ENCODE data around the gene DHRS12.

Gene DHRS12

DNA sequence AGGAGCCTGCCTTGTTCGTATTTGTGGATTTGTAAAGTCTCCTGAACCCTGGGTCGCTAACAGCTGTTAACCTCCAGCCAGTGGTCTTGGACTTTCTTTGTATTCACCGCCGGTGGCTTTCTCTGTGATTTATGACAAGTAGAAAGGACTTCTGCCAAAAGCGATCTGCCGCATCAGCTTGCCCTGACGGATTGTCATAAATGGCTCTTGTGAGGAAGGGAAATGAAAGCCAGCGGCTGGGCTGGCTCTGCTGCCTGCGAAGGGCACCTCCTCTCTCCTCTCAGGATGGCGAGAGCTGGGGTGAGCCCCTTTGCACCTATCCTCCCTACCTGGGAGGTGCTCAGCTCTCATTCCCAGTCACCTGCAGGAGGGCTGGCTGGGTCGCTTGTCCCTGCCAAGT is 25.6 kb downstream of the DHRS12 start:
- DNase-seq = no peak

DNA sequence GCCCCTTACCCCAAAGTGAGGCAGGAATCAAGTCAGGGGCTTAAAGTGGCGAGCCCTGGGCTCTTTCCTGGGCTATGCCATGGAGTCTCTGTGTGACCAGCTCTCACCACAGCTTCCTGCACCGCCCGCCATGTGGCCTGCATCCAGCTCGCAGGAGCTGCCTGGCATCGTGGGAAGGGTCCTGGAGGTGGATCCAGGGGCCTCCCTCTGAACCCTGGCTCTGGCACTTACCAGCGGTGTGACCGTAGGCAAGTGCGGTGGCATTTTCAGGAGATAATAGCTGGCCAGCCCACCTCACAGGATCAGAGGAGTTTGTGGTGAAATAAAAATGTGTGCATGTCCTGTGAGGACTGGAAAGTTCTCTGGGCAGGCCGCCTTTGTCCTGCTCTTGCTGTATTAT is 26.0 kb downstream of the DHRS12 start:
- no peak for DNase-seq

DNA sequence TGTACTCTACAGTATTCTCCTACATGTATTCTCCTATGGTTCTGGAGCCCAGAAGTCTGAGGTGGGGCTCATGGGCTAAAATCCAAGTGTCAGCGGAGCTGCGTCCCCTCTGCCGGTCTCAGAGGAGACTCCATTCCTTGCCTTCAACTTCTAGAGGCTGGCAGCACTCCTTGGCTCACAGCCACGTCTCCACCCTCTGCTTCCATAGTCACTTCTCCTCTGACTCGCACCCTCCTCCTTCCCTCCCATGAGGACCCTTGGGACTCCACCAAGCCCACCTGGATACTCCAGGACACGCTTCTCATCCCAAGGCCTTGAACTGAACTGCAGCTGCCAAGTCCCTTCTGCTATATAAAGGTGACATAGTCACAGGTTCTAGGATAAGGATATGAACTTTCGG is 27.8 kb downstream of the DHRS12 start:
- DNase-seq = no peak

DNA sequence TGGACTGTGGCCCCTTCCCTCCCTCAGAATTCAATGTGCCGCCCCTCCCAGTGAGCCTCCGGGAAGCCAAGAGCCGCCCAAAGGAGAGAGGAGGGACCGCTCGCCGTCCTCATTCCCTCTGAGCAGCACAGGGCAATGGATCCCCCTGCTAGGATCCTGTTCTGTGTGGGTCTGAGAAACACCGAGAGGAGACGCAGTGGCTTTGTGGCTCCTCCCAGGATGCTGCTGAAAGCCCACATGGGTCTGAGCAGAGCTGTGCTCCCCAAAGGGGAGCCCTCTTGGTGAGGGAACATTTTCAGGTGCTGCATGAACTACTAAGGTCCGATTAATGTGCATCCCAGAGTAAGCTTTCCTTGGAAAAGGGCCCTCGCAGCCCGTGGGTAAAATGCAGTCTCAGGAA is 30.4 kb downstream of the DHRS12 start:
- no peak for DNase-seq

DNA sequence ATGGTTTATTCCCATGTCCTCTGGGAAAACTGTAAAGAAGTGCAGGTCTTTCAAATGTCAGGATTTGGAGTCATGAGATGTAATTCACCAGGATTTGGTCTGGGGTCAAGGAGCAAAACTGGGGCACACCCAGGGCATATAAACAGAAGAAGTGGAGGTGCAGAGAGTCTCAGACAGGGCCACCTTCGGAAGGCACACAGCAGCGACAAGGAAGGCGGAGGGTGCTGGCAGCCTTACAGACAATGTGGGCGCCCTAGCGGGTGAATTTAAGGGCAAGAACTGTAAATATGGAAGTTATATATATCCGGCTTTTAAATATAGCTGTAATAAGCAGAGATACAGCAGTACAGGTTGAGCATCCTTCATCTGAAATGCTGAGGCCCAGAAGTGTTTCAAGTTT is 31.2 kb downstream of the DHRS12 start:
- DNase-seq = no peak

DNA sequence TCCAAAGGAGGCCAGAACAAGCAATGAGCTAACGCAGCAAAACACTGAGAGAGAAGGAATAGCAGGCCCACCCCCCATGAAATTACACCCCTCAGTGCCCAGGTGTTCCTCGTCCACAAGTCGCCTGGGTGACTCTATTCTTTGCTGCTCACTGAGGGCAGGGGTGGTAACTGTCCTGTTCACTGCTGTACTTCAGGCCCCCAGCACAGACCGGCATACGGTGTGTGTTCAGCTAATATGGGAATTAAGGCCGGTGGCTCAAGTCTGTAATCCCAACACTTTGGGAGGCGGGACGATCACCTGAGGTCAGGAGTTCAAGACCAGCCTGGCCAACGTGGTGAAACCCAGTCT is 31.9 kb downstream of the DHRS12 start:
- DNase-seq = no peak

DNA sequence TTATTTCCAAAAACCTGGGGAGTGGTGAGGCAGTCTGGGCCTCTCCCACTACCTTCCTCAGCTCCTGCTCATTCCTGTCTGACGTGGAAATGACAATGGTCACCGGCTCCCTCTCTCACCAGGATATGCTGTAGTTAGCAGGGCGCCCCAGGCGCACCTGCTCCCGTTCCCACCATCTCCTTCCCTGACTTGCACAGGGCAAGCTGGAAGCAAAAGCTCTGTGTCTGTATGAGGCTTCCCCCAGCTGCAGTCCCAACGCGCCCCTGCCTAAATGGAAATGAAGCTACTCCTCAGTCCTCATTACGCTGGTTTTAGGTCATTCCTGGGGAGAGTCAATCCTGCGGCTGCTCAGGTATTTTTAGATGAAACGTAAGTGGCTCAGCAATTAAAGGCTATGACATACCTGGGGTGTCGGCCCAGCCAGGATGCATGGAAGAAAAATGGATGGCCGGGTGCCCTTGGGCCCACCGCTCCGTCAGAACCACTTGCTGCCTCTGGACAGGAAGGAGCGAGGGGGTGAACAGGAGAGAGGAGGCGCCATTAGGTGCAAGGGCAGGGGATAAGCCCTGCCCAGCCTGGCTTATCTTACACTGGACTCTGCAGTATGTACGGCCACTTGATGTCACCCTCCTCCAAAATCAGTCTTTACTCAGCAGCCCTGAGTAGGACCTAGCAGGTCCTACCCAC is 32.4 kb downstream of the DHRS12 start:
- DNase-seq = no peak

DNA sequence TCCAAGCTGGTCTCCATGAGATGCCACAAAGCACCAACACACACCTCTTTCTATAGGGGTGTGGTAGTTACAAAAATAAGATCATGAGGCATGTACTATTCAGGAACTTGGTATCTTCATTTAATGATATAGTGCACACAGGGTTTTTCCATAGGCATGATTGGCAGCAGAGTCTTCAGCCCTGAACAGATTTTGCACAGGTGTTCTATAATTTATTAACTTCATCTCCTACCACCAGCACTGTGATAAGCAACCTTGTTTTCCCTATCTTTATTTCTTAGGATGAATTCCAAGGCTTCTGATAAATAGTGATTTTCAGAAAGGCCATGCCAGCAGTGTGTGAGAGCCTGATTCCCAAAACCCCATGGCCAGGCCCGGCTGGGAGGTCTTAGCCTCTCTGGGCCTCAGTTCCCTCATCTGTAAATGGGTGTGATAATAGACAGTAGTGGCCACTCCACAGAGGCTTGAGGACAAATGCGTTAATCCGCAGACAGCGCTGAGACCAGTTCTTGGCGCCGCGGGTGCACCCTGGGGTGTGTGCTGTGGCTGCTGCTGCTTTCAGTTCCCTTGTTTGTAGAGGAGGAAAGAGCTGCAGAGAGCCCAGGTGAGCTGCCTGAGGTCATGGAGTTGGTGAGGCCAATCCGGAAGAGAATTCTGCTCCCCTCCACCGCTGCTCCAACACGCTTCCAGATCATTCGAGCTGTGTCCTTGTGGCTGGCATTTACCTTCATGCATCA is 33.1 kb downstream of the DHRS12 start:
- DNase-seq = no peak

DNA sequence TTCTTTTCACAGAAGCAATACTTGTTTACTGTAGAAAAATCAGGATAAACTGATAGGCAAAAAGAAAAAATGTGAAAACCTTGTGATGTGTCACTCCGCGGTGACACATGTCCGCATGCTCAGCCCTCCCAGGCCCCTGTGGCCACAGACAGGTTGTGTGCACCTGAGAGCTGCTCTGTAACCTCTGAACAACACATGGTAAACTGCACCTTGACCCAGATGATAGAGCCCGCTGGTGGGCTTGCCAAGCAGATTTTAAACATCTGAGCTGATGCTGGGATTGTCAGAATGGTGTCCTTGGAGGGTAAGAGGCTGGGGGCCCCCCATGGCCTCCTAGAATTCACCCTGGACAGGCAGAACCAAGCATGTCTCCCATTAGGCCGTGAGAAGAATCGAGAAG is 33.8 kb downstream of the DHRS12 start:
- DNase-seq = no peak

DNA sequence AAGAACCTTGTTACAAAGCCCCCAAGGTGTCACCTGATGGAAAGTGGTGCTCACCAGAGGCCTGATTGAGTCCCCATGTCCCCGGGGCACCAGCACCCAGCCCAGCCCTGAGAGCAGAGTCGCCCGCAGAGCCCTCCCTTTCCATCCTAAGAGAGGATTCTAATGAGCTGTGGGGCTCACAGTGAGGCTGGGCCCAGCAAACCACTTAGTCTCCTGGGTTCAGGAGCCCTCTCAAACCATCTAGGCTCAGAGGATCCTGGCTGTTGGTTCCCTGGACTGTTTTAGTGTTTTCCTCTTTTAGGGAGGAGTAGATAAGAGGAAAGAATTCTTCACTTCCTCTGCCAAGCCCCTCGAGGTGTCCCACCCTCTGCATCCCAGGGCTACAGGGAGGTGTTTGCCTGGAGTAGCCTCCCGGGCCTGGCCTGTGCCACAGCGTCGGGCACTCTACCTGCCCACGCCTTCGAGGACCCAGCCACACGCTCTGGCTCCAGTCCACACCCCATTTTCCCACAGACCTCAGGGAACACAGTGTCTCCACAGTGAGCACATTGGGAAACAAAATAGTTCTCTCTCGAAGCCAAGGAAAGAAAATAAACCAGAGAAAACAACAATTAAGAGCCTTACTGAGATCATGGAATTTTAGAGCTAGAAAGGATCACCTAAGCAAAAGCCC is 34.4 kb downstream of the DHRS12 start:
- DNase-seq = no peak

DNA sequence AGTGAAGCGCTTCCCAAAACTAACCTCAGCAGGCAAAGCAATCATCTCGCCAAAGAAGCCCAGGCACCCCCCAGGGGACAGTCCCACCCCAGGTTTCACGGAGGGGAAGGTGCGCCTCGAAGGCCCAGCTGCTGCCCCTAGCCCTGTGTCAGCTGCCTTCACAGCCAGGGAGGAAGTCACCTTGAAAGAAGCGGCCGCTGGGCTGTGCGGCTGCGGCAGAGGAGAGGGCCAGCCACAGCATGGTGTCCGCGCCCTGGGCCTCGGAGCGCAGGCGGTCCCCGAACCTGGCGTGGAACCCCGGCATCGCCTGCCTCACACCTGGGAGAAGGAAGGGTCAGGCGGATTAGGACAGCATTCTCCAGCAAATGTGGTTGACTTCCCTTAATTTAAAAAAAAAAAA is 35.0 kb downstream of the DHRS12 start:
- no peak for DNase-seq

DNA sequence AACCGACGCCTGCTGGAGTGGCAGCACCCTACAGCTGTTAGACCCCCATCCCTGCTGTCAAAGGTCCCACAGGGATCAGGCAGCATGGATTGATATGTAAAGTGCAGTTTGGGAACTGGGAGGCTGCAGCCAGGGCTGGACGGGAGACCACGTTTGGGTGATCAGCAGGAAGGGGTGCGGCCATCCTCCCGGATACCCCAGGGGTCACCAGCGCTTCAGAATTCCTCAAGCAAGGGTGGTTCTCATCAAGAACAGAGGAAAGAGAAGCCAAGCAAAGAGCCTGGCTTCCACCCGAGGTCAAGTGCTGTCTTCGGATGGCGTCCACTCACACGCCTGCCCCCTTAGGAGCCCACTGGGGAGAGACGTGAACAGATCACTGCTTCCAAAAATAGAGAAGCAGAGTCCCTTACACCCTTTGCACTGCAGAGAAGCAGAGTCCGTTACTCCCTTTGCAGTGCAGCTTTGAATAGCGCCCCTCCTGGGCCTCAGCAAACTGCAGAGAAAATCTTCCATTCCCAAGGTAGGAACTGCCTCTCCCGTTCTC is 35.5 kb downstream of the DHRS12 start:
- DNase-seq = no peak

DNA sequence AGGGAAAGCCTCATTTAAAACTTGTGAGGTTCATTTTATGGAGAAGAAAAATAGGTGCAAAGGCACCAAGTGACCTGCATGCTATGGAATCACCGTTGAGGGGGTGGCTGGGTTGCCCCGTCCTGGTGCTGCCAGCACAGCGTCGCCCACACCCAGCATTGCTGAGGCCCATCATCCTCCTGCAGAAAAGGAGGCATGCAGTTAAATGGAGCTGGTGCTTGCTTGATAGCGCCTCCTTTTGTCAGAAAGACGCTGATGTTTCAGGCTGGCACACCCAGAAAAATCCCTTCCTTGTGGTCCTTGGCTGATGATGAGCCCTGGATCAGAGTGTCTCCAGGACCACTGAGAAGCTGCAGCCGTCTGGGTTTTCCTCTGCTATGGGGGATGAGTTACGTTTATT is 36.9 kb downstream of the DHRS12 start:
- no peak for DNase-seq

DNA sequence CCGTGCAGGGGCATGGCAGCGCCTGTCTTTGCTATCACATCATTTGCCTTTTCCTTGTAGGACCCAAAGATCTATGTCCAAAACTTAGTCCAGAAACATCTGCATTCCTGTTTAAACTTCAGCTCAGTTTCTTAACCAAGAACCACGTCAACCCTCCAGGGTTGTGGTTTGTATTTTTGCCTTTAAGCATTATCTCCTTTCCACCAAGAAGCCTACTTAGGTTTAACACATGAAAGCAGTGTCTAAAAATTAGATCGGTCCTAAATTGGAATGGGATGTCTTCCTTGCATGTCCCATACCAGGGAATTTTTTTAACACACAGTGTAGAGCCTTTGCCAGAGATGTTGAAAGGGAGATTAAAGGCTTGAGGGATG is 38.8 kb downstream of the DHRS12 start:
- no peak for DNase-seq

DNA sequence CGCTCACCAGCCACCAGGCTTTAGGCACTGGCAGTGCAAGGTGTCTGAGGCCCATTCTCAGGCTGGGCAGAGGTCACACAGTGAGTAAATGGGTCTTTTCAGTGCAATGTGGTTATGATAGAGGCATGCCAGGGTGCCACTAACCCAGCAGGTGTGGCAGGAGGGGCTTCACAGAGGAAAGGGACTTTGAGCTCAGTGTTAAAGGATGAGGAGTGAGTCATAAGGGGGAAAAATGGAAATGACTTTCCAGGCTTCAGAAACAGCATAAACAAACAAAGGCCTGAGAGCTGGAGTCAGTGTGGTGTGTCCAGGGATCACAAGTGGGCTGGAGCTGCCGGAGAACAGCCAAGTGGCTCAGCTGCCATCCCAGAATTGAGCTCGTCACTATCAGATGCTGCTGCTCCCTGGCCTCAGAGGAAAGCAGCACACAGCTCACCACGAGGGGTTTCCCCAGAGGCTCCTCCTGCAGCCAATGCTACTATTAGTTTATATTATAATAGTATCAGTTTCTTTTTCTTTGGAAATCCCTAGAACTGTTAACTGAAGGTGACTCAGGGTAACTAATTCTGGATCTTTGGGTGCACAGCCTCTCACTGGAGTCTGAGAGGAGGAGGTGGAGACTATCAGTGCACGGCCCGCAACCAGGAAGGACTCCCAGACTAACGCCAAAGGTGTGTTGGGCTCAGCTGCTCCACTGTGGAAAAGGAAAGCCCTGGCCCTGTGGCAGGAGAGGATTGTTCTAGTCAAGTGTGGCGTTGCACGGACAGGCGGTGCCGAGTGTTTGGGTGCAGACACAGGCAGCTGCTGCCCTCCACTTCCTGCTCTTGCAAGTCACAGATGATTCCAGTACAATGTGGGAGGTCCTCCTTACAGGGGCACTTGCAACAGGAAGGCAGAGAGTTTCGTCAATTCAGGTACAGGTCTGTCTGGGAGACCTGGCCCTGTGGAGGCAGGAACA is 39.5 kb downstream of the DHRS12 start:
- DNase-seq = no peak

DNA sequence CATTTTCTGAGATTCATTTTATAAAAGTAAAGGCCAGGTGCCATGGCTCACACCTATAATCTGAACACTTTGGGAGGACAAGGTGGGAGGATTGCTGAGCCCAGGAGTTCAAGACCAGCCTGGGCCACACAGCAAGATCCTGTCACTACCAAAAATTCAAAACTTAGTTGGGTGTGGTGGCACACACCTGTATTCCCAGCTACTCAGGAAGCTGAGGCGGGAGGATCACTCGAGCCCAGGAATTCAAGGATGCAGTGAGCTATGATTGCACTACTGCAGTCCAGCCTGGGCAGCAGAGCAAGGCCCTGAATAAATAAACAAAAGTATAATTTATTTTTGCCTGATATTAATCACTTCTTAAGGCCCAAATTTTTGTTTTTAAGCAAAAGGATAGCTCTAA is 40.5 kb downstream of the DHRS12 start:
- no peak for DNase-seq

DNA sequence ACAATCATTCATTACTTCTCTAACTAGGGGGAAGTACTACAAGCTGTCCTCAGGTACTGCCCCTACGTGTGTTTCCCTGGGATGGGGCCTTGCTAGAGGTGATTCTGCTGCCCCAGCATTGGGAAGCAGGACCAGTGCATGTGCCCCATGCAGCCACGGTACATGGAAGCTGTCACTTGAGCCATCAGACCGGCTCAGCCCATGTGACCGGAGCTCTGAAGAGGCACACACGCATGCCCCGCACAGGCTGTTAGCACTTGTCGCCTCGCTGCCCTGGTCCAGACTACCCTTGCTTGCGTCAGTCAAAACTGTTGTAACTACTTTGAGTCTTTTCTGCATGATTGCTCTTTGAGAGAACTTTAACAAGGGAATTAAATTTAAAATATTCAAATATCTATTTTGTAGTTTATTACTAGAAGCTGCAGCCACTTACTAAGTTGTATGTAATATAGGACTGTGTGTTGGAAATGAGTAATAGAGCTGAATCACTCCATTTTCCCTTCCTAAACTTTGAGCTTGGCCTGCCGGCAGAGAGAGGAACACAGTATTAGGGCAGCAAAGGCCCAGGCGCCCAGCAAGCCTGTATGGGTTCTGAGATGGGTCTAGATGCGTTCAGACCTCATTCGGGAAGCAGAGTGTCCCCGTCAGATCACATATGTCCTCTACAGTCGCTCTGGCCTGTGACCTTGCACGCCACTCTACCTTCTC is 42.2 kb downstream of the DHRS12 start:
- DNase-seq = no peak

DNA sequence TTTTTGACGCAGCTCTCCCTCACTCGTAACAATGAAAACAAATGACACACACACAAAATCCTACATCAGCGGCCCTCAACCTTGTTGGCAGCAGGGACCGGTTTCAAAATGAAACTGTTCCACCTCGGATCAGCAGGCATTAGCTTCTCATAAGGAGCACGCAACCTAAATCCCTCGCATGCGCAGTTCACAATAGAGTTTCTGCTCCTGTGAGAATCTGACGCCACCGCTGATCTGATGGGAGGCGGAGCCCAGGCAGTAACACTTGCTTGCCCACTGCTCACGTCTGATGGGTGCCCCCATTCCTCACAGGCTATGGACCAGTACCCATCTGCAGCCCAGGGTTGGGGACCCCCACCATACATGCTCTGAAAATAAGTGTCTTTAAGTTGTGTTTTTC is 43.4 kb downstream of the DHRS12 start:
- no peak for DNase-seq

DNA sequence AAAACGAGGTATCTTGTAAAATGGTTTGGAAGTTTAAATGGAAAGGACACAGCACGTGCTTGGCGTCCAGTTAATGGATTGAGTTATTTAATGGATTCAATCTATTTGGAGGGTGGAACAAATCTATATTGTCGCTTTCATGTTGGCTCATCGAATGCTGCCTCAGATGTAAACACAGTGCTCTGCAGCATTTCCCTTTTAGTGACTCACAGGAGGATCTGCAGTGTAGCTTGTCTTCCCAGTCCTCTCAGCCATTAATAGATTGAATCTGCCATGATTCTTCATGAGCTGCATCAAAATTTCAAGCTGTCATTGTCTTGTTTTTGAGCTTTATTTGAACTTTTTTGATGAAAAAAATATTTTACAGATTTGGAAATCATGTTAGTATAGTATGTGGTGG is 44.7 kb downstream of the DHRS12 start:
- DNase-seq = no peak

DNA sequence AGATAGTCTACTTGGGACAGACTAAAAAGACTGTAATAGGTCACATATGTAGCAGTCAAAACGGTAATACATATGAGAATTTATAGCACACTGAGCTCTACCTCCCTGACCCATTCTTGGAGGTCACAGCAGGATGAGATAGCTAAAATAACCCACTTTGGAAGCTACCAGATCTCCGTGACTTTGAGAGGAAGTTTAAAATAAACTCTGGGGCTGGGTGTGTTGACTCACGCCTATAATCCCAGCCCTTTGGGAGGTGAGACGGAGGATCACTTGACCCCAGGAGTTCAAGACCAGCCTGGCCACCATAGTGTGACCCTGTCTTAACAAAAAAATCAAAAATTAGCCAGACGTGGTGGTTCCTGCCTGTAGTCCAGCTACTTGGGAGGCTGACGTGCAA is 45.3 kb downstream of the DHRS12 start:
- DNase-seq = no peak

DNA sequence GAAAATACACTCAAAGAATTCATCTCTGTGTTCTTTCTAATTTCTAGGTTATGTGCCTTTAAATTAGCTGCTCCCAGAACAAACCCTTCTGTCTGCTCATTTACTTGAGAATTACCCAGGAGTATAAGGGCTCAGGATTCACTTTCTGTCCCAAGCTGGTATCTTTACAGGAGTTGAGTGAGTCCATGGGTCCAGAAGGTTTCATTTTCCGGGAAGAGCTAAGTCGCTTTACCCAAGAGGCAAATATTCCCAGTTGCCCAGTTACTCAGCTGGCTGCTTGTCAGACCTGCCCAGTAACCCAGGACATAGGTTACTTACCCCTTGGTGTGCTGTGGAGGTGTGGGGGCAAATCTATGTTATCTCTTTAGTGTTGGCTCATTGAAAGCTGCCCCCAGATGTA is 47.3 kb downstream of the DHRS12 start:
- no peak for DNase-seq
